Astrocyte (in vitro differentiated cells and primary cell): Measurements from ENCODE around the gene CDH1. TPM values are rescaled to one million over a fixed set of nuclear protein-coding genes. Genes with fewer than 3 reads are reported as not detected.

Source experiments
- DNase-seq: peaks from one replicate; pipeline ENCODE4 v3.0.0-alpha.2; 2010; ENCODE audit warnings: low read depth
- FAIRE-seq: peaks from 2 replicates; lab custom pipeline; 2011; peaks lifted over from hg19 to GRCh38; lab: Jason Lieb, UNC
- H2AFZ ChIP-seq: 2 replicates; pipeline ENCODE4 v1.6.0; 2012; ENCODE audit warnings: low read depth, low read length, inconsistent platforms
- H3K27ac ChIP-seq: 2 replicates; pipeline ENCODE4 v1.5.1; 2011; ENCODE audit warnings: low read depth, low read length, inconsistent platforms
- H3K27me3 ChIP-seq: 2 replicates; pipeline ENCODE4 v1.6.0; 2011; ENCODE audit warnings: low read length, inconsistent platforms; ENCODE audit not compliant: insufficient read depth
- H3K36me3 ChIP-seq: 2 replicates; pipeline ENCODE4 v1.5.1; 2011; ENCODE audit warnings: low read length, inconsistent platforms; ENCODE audit not compliant: insufficient read depth
- H3K4me1 ChIP-seq: 2 replicates; pipeline ENCODE4 v1.5.1; 2011; ENCODE audit warnings: low read length, inconsistent platforms; ENCODE audit not compliant: insufficient read depth
- H3K4me2 ChIP-seq: 2 replicates; pipeline ENCODE4 v1.6.0; 2012; ENCODE audit warnings: low read length, inconsistent platforms
- H3K4me3 ChIP-seq: 2 replicates; pipeline ENCODE4 v1.5.1; 2011; ENCODE audit warnings: low read depth, mild to moderate bottlenecking, low read length, inconsistent platforms; ENCODE audit not compliant: insufficient read depth
- H3K79me2 ChIP-seq: 2 replicates; pipeline ENCODE4 v1.6.0; 2012; ENCODE audit warnings: mild to moderate bottlenecking, low read length, inconsistent platforms; ENCODE audit not compliant: insufficient read depth
- H3K9ac ChIP-seq: 2 replicates; pipeline ENCODE4 v1.6.0; 2012; ENCODE audit warnings: mild to moderate bottlenecking, low read length, inconsistent platforms
- H3K9me3 ChIP-seq: 2 replicates; pipeline ENCODE4 v1.5.1; 2012; ENCODE audit warnings: low read depth, mild to moderate bottlenecking, low read length, inconsistent platforms; ENCODE audit not compliant: insufficient read depth
- H4K20me1 ChIP-seq: 2 replicates; pipeline ENCODE4 v1.6.0; 2012; ENCODE audit warnings: low read length, inconsistent platforms; ENCODE audit not compliant: insufficient read depth
- H3K27ac Mint-ChIP-seq: one replicate; pipeline ENCODE4 v1.8.0; 2021; ENCODE audit warnings: mild to moderate bottlenecking, mixed read lengths; ENCODE audit not compliant: unreplicated experiment
- H3K27me3 Mint-ChIP-seq: one replicate; pipeline ENCODE4 v1.8.0; 2021; ENCODE audit warnings: low read depth, mixed read lengths; ENCODE audit not compliant: unreplicated experiment
- H3K36me3 Mint-ChIP-seq: one replicate; pipeline ENCODE4 v1.8.0; 2021; ENCODE audit warnings: low read depth, mixed read lengths; ENCODE audit not compliant: unreplicated experiment
- H3K4me1 Mint-ChIP-seq: one replicate; pipeline ENCODE4 v1.8.0; 2021; ENCODE audit warnings: low read depth, mixed read lengths; ENCODE audit not compliant: unreplicated experiment
- H3K4me3 Mint-ChIP-seq: one replicate; pipeline ENCODE4 v1.8.0; 2021; ENCODE audit warnings: mild to moderate bottlenecking, moderate library complexity, mixed read lengths; ENCODE audit not compliant: unreplicated experiment
- H3K9me3 Mint-ChIP-seq: one replicate; pipeline ENCODE4 v1.8.0; 2021; ENCODE audit warnings: mild to moderate bottlenecking, mixed read lengths; ENCODE audit not compliant: unreplicated experiment
- CTCF ChIP-seq: IDR thresholded peaks from 2 replicates; pipeline ENCODE4 v1.5.1; 2011; ENCODE audit warnings: low read depth, mild to moderate bottlenecking, inconsistent platforms, low read length, moderate library complexity; ENCODE audit not compliant: insufficient read depth
- EZH2 ChIP-seq: IDR thresholded peaks from 2 replicates; pipeline ENCODE4 v1.6.1; 2012; ENCODE audit warnings: mild to moderate bottlenecking, low read length, inconsistent platforms; ENCODE audit not compliant: insufficient read depth
- total RNA-seq: library from RNA; stranded (reverse); gene quantifications from 2 replicates; pipeline ENCODE4 v1.2.1, GENCODE V29; 2021

Gene CDH1
- total RNA-seq, 1 donor from 2014 or later: 23.8 TPM

- Histone ChIP-seq H3K79me2 (no peaks in the 10 kb centered on the region), H3K9ac (peak overlapping the region; percentile 13), H3K4me2 (peak overlapping the region; percentile 73), H3K4me3 (no peak overlapping the region), H4K20me1 (no peaks in the 10 kb centered on the region), H3K36me3 (no peaks in the 10 kb centered on the region), H3K27me3 (peaks cover 2% of the 10 kb centered on the region), H3K27ac (peak overlapping the region; percentile 54), H3K9me3 (no peaks in the 10 kb centered on the region), H2AFZ (no peak overlapping the region), H3K4me1 (peaks cover 35% of the 10 kb centered on the region)
- Mint-ChIP-seq H3K27ac (peak overlapping the region; percentile 96), H3K4me3 (peak overlapping the region; percentile 62), H3K36me3 (no peaks in the 10 kb centered on the region), H3K4me1 (peaks cover 34% of the 10 kb centered on the region), H3K27me3 (no peaks in the 10 kb centered on the region), H3K9me3 (no peaks in the 10 kb centered on the region)
- FAIRE-seq (peak; percentile 81), DNase-seq (peak; percentile 95)
- no peak for TF ChIP-seq EZH2
- no peak for TF ChIP-seq CTCF
Measured at GRCh38 chr16:68790130-68790761, 53.2 kb downstream of the CDH1 start.

GRCh38 chr16:68790944-68791343, 53.9 kb downstream of the CDH1 start:
- DNase-seq: no peak
- peak overlapping the region; percentile 10 for H3K27ac Mint-ChIP-seq
- H3K27me3 Mint-ChIP-seq: no peaks in the 10 kb centered on the region
- no peaks in the 10 kb centered on the region for H3K36me3 Mint-ChIP-seq
- peaks cover 34% of the 10 kb centered on the region for H3K4me1 Mint-ChIP-seq
- Histone ChIP-seq H3K4me2 (peak overlapping the region; percentile 73), H3K9ac (peak overlapping the region; percentile 13), H3K4me1 (peaks cover 35% of the 10 kb centered on the region), H3K27ac (no peak overlapping the region), H4K20me1 (no peaks in the 10 kb centered on the region), H2AFZ (no peak overlapping the region), H3K79me2 (no peaks in the 10 kb centered on the region), H3K36me3 (no peaks in the 10 kb centered on the region), H3K4me3 (no peak overlapping the region), H3K27me3 (no peaks in the 10 kb centered on the region), H3K9me3 (no peaks in the 10 kb centered on the region)
- TF ChIP-seq EZH2 (no peak), CTCF (no peak)
- H3K4me3 Mint-ChIP-seq: peak overlapping the region; percentile 43
- H3K9me3 Mint-ChIP-seq: no peaks in the 10 kb centered on the region
- no peak for FAIRE-seq

GRCh38 chr16:68792465-68793324, 55.6 kb downstream of the CDH1 start:
- Histone ChIP-seq H3K4me3 (no peak overlapping the region), H3K27ac (peak overlapping the region; percentile 12), H3K36me3 (no peaks in the 10 kb centered on the region), H3K4me2 (peak overlapping the region; percentile 41), H3K4me1 (peaks cover 26% of the 10 kb centered on the region), H3K9me3 (no peaks in the 10 kb centered on the region), H3K27me3 (no peaks in the 10 kb centered on the region), H3K79me2 (no peaks in the 10 kb centered on the region), H4K20me1 (no peaks in the 10 kb centered on the region), H3K9ac (no peak overlapping the region), H2AFZ (no peak overlapping the region)
- FAIRE-seq (no peak), DNase-seq (peak; percentile 86)
- Mint-ChIP-seq H3K27ac (peak overlapping the region; percentile 63), H3K9me3 (no peaks in the 10 kb centered on the region), H3K36me3 (no peaks in the 10 kb centered on the region), H3K4me1 (peaks cover 30% of the 10 kb centered on the region), H3K27me3 (no peaks in the 10 kb centered on the region), H3K4me3 (no peak overlapping the region)
- TF ChIP-seq EZH2: no peak
- no peak for TF ChIP-seq CTCF
